ENCODE measurements around the gene CLDN22. TPM values are rescaled to one million over a fixed set of nuclear protein-coding genes. Genes with fewer than 3 reads are reported as not detected.

Gene CLDN22
- polyA plus RNA-seq, 1 of the 3 experiments (the other 2 are of a cell fraction) = 0.05 TPM

- ChIA-PET CTCF (no interaction called here), POLR2A (no interaction called here)
These were observed 27.1 kb upstream of the CLDN22 start for GRCh38 chr4:183347146-183347545.

More at GRCh38 chr4:183347146-183347545, 27.1 kb upstream of the CLDN22 start:
- Histone ChIP-seq H3K36me3 (replicated peaks in 1 of 2; ENCODE audit: control insufficient read depth in 1 of 2, insufficient read depth in 2 of 2, low read length in 1 of 2) (no peaks in the 10 kb centered on the region), H3K4me3 (ENCODE audit: low read depth in 2 of 2, low read length in 1 of 2) (no peak overlapping the region), H3K79me2 (ENCODE audit: insufficient read depth) (no peaks in the 10 kb centered on the region), H3K9ac (no peak overlapping the region), H3K9me2 (no peaks in the 10 kb centered on the region), H3K27me3 (ENCODE audit: insufficient read depth) (no peaks in the 10 kb centered on the region), H3K4me2 (no peak overlapping the region), H3K27ac (ENCODE audit: low read depth in 2 of 2, low read length in 1 of 2) (no peak overlapping the region), H3K4me1 (ENCODE audit: control insufficient read depth in 1 of 2, insufficient read depth in 2 of 2, low read depth in 1 of 2, low read length in 1 of 2) (peaks cover 2 to 4% of the 10 kb centered on the region in 2 experiments; a peak in 1 of 4 replicates), H2AFZ (ENCODE audit: low read depth) (no peak overlapping the region), H3F3A (replicated peaks; ENCODE audit: insufficient read depth) (peaks cover 3% of the 10 kb centered on the region), H4K20me1 (ENCODE audit: insufficient read depth) (no peaks in the 10 kb centered on the region), H3K9me3 (no peaks in the 10 kb centered on the region)
- TF ChIP-seq MXI1 (IDR thresholded peaks at IDR 0.05; ENCODE audit: low read depth, low read length) (no peak), REST (IDR thresholded peaks at IDR 0.05; ENCODE audit: low read depth, low read length) (no peak), USF1 (IDR thresholded peaks at IDR 0.05; ENCODE audit: borderline replicate concordance, low read depth) (no peak), USF2 (IDR thresholded peaks at IDR 0.05; ENCODE audit: borderline replicate concordance, low read depth, low read length) (no peak), RXRA (IDR thresholded peaks at IDR 0.05; ENCODE audit: borderline replicate concordance, low read depth) (no peak), MEF2A (IDR thresholded peaks at IDR 0.05; ENCODE audit: borderline replicate concordance, low read depth) (no peak), NRF1 (IDR thresholded peaks at IDR 0.05; ENCODE audit: low read depth, low read length) (no peak), RCOR1 (IDR thresholded peaks at IDR 0.05; ENCODE audit: low read length) (no peak), FOXJ3 (CRISPR knock-in tag; IDR thresholded peaks at IDR 0.05) (no peak), CTCF (IDR thresholded peaks at IDR 0.05) (no peak), RFX5 (IDR thresholded peaks at IDR 0.05; ENCODE audit: low read length) (no peak), FOSL2 (IDR thresholded peaks at IDR 0.05; ENCODE audit: borderline replicate concordance, low read depth) (no peak), NFIC (IDR thresholded peaks at IDR 0.05; ENCODE audit: borderline replicate concordance) (no peak), FOXM1 (IDR thresholded peaks at IDR 0.05; ENCODE audit: low read depth) (no peak), SIN3A (IDR thresholded peaks at IDR 0.05; ENCODE audit: borderline replicate concordance, low read depth, low read length) (no peak), YY1 (IDR thresholded peaks at IDR 0.05; ENCODE audit: low read depth) (no peak), RAD21 (IDR thresholded peaks at IDR 0.05; ENCODE audit: low read length) (no peak), TEAD4 (IDR thresholded peaks at IDR 0.05; ENCODE audit: borderline replicate concordance, insufficient read depth) (no peak), GATA2 (CRISPR knock-in tag; IDR thresholded peaks at IDR 0.05) (no peak)
- no peak for DNase-seq
- WGBS (ENCODE audit: low lambda C conversion rate) = 90% methylated on average over 5 of the region's 8 CpGs
